HG03354 (cell line): ENCODE measurements around the gene ACTL7A.
"Not testable (repeated sequence)": the region's sequence is repeated elsewhere in the genome, so short reads cannot be mapped to it uniquely, and the experiment has no call there.

Source experiments
- ATAC-seq: cut with Tn5 transposase; IDR thresholded peaks from one replicate; pipeline ENCODE4 v1.9.1; 2021; ENCODE audit warnings: mild to moderate bottlenecking; ENCODE audit not compliant: unreplicated experiment, poor library complexity, severe bottlenecking

The ACTL7A gene

GRCh38 chr9:108861997-108862396 lies at the start of gene ACTL7A:
Gene ACTL7A (plus strand): TSS chr9:108862266. CDS start chr9:108862323, 57 bp downstream.
- ATAC-seq, result no peak

DNA sequence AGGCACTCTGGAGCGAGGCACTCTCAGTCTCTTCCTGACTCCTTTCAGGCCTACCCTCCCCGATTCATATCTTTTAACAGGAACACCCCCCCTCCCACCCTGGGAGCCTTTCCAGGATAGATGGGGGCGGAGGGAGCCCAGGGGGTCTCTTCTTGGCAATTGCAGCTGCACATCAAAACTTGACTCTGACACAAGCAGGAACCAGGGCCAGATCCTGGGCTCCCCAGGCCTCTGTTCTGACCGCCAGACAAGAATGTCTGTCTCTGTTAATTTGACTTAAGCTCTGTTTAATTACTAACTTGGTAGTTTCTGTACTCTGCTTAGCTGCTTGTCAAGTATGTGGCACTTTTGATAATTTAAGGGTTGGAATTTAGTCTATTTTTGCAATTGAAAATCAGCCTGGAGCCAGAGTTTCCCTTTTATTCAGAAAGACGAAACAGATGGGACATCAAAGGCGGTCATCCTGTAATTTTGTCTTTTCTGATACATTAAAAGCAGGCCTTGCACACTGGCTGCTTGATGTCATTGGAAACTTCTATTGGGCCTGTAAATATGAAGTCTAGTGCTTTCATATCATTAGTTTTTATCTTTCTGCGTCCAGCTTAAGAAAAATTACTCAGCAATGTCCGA lies 49.6 kb upstream of the ACTL7A start:
- no peak for ATAC-seq

DNA sequence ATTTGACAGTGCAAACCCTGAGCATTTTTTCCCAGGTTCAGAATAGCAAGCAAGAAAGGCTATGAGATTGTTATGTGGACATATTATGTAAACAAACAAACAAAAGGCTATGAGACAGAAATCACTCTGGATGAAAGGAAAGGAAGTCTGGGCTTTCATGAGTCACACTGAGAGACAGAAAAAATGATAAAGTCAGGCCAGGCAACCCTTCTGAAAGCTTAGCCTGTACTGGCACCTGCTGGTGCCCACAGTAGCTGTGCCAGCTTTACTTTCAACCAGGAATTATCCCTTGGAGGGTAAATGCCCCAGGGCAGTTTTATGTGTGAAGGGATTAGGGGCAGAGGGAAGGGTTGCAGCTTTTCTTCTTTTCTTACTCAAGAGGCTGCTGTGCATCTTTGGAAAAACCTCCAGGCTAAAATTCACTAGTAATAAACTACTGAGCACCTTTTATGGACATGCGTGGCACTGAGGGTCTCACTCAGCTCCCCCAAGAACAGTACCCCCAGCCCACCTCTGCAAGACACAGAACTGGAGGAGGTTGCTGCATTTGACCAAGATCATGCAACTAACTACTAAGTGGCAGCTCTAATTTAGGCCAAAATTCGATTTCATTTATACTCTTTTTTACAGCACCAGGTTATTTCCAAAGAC lies 48.0 kb upstream of the ACTL7A start:
- ATAC-seq, result no peak

DNA sequence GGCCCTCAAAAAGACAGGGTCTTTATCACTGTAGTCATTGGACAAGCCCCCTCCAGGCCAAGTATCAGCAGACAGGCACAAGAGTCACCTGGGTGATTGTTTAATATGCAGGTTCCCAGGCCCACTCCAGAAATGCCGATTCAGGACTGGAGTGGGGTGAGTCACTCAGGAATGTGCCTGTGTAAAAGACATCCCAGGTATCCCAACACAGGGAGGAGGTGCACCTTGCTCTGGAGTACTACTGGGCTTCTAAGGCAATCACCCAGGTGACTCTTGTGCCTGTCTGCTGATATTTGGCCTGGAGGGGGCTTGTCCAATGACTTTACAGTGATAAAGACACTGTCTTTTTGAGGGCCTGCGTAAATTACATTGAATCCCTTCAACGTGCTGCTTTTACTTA lies 46.9 kb upstream of the ACTL7A start:
- ATAC-seq, result no peak

- ATAC-seq, result no peak
Observed at GRCh38 chr9:108816037-108816436, 46.0 kb upstream of the ACTL7A start.

DNA sequence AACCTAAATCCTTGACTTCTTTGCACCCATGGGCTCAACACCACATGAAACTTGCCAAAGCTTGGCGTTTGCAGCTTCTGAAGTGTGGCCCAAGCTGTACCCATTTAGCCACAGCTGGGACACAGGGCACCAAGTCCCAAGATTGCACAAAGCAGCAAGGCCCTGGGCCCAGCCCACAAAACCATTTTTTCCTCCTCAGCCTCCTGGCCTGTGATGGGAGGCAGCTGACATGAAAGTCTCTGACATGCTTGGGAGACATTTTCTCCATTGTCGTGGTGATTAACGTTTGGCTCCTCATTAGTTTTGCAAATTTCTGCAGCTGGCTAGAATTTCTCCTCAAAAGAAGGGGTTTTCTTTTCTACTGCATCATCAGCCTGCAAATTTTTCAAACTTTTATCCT lies 38.2 kb upstream of the ACTL7A start:
- no peak for ATAC-seq

GRCh38 chr9:108830272-108830671 lies 31.8 kb upstream of the ACTL7A start:
- ATAC-seq, result no peak

GRCh38 chr9:108831496-108832178 lies 30.4 kb upstream of the ACTL7A start:
- ATAC-seq, result no peak

DNA sequence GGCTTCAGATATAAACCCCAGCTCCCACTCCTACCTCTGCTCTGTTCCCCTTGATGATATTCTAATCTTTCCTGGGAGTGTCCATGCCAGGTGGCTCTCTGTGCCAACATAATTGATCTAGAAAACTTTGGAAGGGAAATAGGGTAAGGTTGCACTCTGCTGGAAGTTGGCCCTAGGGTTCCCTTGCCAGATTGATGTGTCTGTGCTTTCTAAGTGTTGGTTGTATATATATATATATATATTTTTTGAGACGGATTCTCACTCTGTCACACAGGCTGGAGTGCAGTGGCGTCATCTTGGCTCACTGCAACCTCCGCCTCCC lies 29.9 kb upstream of the ACTL7A start:
- no peak for ATAC-seq

DNA sequence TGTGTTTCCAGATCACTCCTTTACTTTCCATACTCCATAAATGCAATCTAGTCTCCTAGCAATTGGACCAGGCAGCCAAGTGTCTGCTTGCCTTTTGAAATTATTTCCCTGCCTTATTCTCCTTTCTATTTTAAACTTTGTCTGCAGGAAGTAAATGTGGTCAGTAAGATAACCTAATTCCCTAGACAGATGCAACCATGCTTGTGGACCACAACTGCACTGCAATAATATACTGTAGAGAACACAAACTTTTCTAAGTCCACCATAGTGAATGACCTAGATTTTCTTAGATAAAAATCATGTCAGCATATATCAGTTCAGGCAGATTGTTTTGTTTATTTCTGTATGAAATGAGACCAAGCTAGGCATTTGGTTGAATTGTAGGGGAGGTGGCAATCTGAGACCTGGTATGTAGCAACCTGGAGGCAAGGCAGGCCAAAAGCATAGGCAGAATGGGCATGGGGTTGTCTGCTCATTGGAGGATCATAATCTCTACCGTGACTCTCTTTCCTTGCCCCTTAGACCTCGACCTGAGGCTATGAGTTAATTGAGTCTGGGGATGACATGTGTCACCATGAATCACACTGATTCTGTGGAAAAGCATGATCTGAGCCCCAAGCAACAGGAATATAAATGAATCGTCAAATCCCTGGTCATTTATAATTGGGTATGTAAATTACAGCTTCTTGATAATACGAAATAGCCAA lies 27.0 kb upstream of the ACTL7A start:
- ATAC-seq, result peak; percentile 58

DNA sequence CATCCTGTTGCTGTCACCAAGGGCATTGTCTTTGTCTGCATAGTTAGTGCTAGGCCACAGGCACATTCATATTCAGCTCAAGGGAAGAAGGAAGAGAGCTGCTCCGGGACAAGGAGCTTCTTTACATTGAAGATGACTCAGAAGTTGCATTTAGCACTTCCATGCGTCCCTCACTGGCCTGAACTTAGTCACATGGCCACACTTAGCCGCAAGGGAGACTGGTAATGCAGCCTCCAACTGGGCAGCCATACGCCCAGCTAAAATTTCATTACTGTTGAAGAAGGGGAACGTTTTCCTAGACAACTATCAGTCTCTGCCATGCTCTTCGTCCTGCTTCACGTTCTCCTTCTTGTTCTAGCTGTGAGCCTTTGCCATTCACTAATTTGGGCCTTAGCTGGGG lies 26.2 kb upstream of the ACTL7A start:
- ATAC-seq, result no peak

GRCh38 chr9:108836319-108836718 lies 25.7 kb upstream of the ACTL7A start:
- ATAC-seq, result no peak

GRCh38 chr9:108836781-108837180 lies 25.3 kb upstream of the ACTL7A start:
- no peak for ATAC-seq

DNA sequence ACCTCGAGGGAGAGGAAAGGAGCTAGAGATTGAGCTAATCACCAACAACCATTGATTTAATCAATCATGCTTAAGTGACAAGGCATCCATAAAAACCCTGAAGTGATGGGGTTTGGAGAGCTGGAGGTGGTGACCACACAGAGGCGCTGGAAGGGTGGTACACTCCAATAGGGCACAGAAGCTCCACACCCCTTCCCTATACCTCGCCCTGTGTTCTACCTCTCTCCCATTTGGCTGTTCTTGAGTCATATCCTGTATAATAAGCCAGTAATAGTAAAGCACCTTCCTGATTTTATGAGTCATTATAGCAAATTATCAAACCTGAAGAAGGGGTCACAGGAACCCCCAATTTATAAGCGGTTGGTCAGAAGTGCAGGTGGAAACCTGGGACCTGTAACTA lies 24.5 kb upstream of the ACTL7A start:
- ATAC-seq, result no peak

DNA sequence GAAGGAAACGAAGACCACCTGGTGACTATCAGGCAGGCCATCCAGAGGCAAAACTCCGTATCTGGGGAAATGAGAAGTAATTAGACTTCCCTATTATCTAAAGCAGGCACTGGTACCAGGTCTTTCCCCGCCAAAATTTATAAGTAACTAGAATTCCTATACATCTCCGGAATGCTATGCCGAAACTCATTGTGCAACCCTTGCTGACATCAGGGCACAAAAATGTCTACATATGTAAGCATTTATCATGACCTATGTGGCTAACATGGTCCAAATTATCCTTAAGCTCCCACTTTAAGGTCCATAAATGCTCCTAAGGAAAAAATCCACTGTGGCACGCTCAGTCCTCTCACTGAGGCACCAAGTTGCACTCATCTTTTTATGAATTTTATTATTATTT lies 24.0 kb upstream of the ACTL7A start:
- ATAC-seq, result no peak

DNA sequence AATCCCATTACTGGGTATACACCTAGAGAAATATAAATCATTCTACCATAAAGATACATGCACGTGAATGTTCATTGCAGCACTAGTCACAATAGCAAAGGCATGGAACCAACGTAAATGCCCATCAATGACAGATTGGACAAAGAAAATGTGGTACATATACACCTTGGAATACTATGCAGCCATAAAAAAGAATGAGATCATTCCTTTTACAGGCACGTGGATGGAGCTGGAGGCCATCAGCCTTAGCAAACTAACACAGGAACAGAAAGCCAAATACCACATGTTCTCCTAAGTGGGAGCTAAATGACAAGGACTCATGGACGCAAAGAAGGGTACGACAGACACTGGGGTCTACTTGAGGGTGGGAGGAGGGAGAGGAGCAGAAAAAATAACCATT lies 22.5 kb upstream of the ACTL7A start:
- not testable (repeated sequence) for ATAC-seq

- no peak for ATAC-seq
Observed at GRCh38 chr9:108842610-108843295, 19.3 kb upstream of the ACTL7A start.

- no peak for ATAC-seq
Observed at GRCh38 chr9:108844391-108844790, 17.7 kb upstream of the ACTL7A start.

DNA sequence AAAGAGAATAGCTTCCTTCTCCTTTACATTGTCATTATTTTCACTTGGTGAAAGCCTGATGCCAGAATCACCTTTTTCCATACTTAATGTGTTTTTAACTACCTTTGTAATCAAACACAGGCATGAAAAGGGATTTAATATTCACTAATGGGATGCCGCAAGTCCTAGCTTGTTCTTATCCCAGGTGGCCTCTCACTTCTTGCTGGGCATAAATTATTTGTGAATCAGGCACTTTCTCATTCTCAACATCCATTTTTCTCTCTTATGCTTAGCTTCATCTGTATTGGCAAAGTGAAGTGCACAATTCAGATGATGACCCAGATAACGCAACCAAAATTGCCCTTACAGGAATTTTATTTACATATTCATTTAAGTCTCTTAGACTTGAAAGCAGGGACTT lies 17.2 kb upstream of the ACTL7A start:
- no peak for ATAC-seq

DNA sequence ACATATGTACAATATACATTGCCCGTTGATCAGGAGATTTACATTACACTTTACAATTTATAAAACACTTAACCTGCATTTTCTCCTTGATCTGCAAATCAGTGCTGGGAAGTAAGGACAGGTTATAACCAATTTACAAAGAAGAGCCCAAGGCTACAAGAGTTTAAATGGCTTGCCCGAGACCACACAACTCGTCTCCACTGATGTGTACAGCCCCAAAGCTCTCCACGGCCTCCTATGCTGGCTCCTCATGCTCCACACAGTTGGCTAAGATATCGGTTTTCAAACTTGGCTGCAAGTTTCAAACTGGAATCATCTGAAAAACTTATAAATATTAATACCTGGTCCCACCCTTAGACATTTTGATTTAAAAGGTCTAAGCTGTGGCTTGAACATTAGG lies 16.6 kb upstream of the ACTL7A start:
- ATAC-seq, result no peak
